K562 (cell line): Measurements from ENCODE around the gene RAB31. TPM values are rescaled to one million over a fixed set of nuclear protein-coding genes. Genes with fewer than 3 reads are reported as not detected.

Experiments
- CTCFL ChIP-seq: IDR thresholded peaks from 2 replicates; pipeline ENCODE4 v1.6.1; 2011; ENCODE audit warnings: borderline replicate concordance, low read depth, mild to moderate bottlenecking, moderate library complexity, low read length; ENCODE audit not compliant: insufficient read depth, poor library complexity, severe bottlenecking
- E2F6 ChIP-seq, 2 experiments: IDR thresholded peaks; 2 replicates each; pipeline ENCODE4 v1.6.1; 2011; ENCODE audit warnings: borderline replicate concordance in 1 of 2, control low read depth in 1 of 2, low read depth in 1 of 2, low read length in 1 of 2, mild to moderate bottlenecking in 1 of 2, mixed read lengths in 1 of 2, moderate library complexity in 1 of 2; ENCODE audit not compliant: insufficient read depth in 1 of 2, insufficient read length in 1 of 2, poor library complexity in 1 of 2, severe bottlenecking in 1 of 2; ENCODE audit errors: extremely low read depth in 1 of 2
- MAFK ChIP-seq: IDR thresholded peaks from 2 replicates; pipeline ENCODE4 v1.6.1; 2011; ENCODE audit warnings: low read length, improper control_type of control experiment
- MEF2A ChIP-seq: IDR thresholded peaks from 2 replicates; pipeline ENCODE4 v1.6.1; 2011; ENCODE audit warnings: low read depth, mild to moderate bottlenecking, low read length, moderate library complexity; ENCODE audit not compliant: control insufficient read depth
- MEF2D ChIP-seq: conservative IDR thresholded peaks from 2 replicates; pipeline ENCODE4 v1.6.1; 2016; ENCODE audit warnings: low read depth, missing genetic modification characterization, missing compliant biosample characterization
- RERE ChIP-seq: sonication (generic); formaldehyde crosslinking; IDR thresholded peaks from 2 replicates; pipeline ENCODE4 v1.8.0; 2023; ENCODE audit warnings: missing genetic modification reagents, mild to moderate bottlenecking, borderline replicate concordance
- SMARCA4 ChIP-seq: fragments of 450-650 bp; IDR thresholded peaks from 2 replicates; pipeline ENCODE4 v1.6.1; 2016
- polyA plus RNA-seq, 8 experiments: library from polyadenylated mRNA; depleted of rRNA in 4 of 8; stranded (reverse) in 5 of 8; unstranded in 3 of 8; fragments of >200 nt; fragmentation: Nextera tagmentation in 2 of 8; fragmentation: Illumina TruSeq in 1 of 8; extraction: Ambion mirVana in 2 of 8; extraction: Trizol in 1 of 8; gene quantifications; 2 replicates each; pipeline versions ENCODE4 v1.2.1 to v1.2.3, GENCODE V29; 2011 to 2014; ENCODE audit warnings: inconsistent platforms in 1 of 8, missing spikeins in 1 of 8
- total RNA-seq, 7 experiments: library from RNA; depleted of rRNA in 6 of 7; stranded (reverse); fragments of >200 nt in 6 of 7; fragmentation: Illumina TruSeq in 2 of 7; extraction: Trizol in 2 of 7; gene quantifications; 2 replicates each; pipeline versions ENCODE4 v1.2.1 to v1.2.3, GENCODE V29; 2011 to 2021; ENCODE audit warnings: low replicate concordance in 1 of 7

The RAB31 gene
- total and polyA plus RNA-seq, 9 of the 15 experiments (the other 6 are each of a cell fraction or from before 2014, with no cell fraction given) = 20.7 to 70.4 (median 41.3) TPM

- no peak for TF ChIP-seq RERE (CRISPR knock-in tag)
- 0 out of 2 replicates have a peak, but pooled peaks have one; percentile 5 for TF ChIP-seq MAFK
- TF ChIP-seq MEF2A = no peak
- TF ChIP-seq CTCFL = no peak
- TF ChIP-seq E2F6 (IDR thresholded peaks at IDR 0.05; ENCODE audit: borderline replicate concordance in 1 of 2, extremely low read depth in 1 of 2, insufficient read depth in 1 of 2, insufficient read length in 1 of 2, low read depth in 1 of 2, low read length in 1 of 2, poor library complexity in 1 of 2, severe bottlenecking in 1 of 2) = peak; percentile 37 to 71
- 0 out of 2 replicates have a peak, but pooled peaks have one; percentile 50 for TF ChIP-seq MEF2D (tag)
- peak; percentile 50; the same call in 1 of the 2 replicates for TF ChIP-seq SMARCA4
Measured at GRCh38 chr18:9688036-9688741, 19.9 kb upstream of the RAB31 start (continued).
